Right atrium auricular region (tissue), 2 donors: ENCODE data around the gene SOX6. TPM values are rescaled to one million over a fixed set of nuclear protein-coding genes. Genes with fewer than 3 reads are reported as not detected.
"Not testable (repeated sequence)": the region's sequence is repeated elsewhere in the genome, so short reads cannot be mapped to it uniquely, and the experiment has no call there.

Experiments
- DNase-seq: peaks from one replicate; pipeline ENCODE4 v3.0.0-alpha.2; 2019; ENCODE audit warnings: low spot score
- H3K27ac ChIP-seq, 2 donors: fragments of 200-600 bp; sonication (generic); 1 replicate in 1 of 2; 2 replicates in 1 of 2; pipeline ENCODE4 v1.5.1; 2016 to 2019
- H3K27me3 ChIP-seq, 2 donors: fragments of 200-600 bp; sonication (generic); one replicate each; pipeline versions ENCODE4 v1.5.1 to v1.6.0; 2017 to 2019
- H3K36me3 ChIP-seq: fragments of 200-600 bp; sonication (generic); one replicate; pipeline ENCODE4 v1.5.1; 2016
- H3K4me1 ChIP-seq, 2 donors: fragments of 200-600 bp; sonication (generic); one replicate each; pipeline versions ENCODE4 v1.5.1 to v1.6.0; 2017 to 2019
- H3K4me3 ChIP-seq, 2 donors: fragments of 200-600 bp; sonication (generic); 1 replicate in 1 of 2; 2 replicates in 1 of 2; pipeline ENCODE4 v1.5.1; 2017 to 2019; ENCODE audit warnings: mild to moderate bottlenecking in 1 of 2, moderate library complexity in 1 of 2
- H3K9me3 ChIP-seq, 2 donors: fragments of 200-600 bp; sonication (generic); one replicate each; pipeline ENCODE4 v1.5.1; 2019
- CTCF ChIP-seq, 2 donors: fragments of 200-600 bp; sonication (generic); IDR thresholded peaks; one replicate each; pipeline ENCODE4 v1.5.1; 2019; ENCODE audit warnings: antibody characterized with exemption in 2 of 2
- total RNA-seq, 2 donors: library from RNA; depleted of rRNA; stranded (reverse); fragments of >200 nt; gene quantifications; one replicate each; pipeline ENCODE4 v1.1.0, GENCODE V29; 2016

Gene SOX6
- total RNA-seq, 2 donors from 2014 or later, result 13.5 to 14.3 TPM

DNA sequence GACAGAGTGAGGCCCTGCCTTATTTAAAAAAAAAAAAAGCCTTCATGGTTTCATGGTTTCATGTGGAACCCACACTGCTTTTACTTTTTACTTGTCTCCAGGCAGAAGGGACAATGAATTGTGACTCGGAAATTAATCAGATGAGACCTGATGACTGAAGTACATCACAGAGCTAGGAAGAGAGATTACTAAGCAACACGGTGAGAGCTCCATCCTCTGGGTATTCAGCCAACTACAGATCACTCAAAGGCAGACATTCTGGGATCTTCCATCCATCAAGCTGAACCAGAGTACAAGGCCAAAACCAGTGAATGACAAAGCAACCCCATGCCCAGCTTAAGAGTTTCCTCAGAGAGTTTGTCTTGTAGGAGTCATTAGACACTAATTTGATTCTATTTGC is 433.2 kb downstream of the SOX6 start:
- Histone ChIP-seq H3K27ac (no peak overlapping the region), H3K4me1 (peaks cover 0 to 6% of the 10 kb centered on the region in 2 donors), H3K4me3 (no peak overlapping the region), H3K36me3 (no peaks in the 10 kb centered on the region), H3K27me3 (no peaks in the 10 kb centered on the region), H3K9me3 (no peaks in the 10 kb centered on the region)
- DNase-seq, result no peak
- no peak for TF ChIP-seq CTCF (IDR thresholded peaks at IDR 0.05)

GRCh38 chr11:15922745-15923144 is 433.6 kb downstream of the SOX6 start:
- H3K9me3 ChIP-seq, H3K4me1 ChIP-seq, H3K36me3 ChIP-seq, H3K27ac ChIP-seq, H3K4me3 ChIP-seq, H3K27me3 ChIP-seq, DNase-seq: not testable (repeated sequence)

GRCh38 chr11:15920856-15921629 is 435.3 kb downstream of the SOX6 start:
- Histone ChIP-seq H3K4me3 (no peak overlapping the region), H3K27ac (peak overlapping the region in 1 of 2 donors; percentile 37), H3K4me1 (peaks cover 0 to 6% of the 10 kb centered on the region in 2 donors), H3K27me3 (no peaks in the 10 kb centered on the region), H3K36me3 (no peaks in the 10 kb centered on the region), H3K9me3 (no peaks in the 10 kb centered on the region)
- TF ChIP-seq CTCF (IDR thresholded peaks at IDR 0.05), result no peak
- DNase-seq, result no peak

DNA sequence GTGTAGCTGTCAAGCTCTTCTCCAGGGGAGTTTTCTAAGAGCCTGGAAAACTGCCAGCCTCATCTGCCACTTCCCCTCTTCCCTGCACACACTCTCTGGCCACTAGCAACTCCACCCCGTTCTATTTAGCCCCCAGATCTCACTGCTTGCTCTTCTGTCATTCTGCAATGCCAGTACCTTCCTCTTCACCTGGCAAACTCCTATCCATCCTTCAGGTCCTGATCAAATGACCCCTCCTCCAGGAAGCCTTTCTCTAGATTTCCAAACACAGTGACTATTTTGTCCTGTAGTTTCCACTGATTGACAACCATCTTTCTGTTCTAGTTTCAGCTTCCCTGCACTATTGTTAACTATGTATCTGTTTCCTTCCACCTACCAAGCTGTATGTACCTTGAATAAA is 437.7 kb downstream of the SOX6 start:
- Histone ChIP-seq H3K36me3 (no peaks in the 10 kb centered on the region), H3K27ac (no peak overlapping the region), H3K9me3 (no peaks in the 10 kb centered on the region), H3K4me3 (no peak overlapping the region), H3K27me3 (no peaks in the 10 kb centered on the region), H3K4me1 (peaks cover 0 to 14% of the 10 kb centered on the region in 2 donors)
- TF ChIP-seq CTCF (IDR thresholded peaks at IDR 0.05), result no peak
- no peak for DNase-seq

DNA sequence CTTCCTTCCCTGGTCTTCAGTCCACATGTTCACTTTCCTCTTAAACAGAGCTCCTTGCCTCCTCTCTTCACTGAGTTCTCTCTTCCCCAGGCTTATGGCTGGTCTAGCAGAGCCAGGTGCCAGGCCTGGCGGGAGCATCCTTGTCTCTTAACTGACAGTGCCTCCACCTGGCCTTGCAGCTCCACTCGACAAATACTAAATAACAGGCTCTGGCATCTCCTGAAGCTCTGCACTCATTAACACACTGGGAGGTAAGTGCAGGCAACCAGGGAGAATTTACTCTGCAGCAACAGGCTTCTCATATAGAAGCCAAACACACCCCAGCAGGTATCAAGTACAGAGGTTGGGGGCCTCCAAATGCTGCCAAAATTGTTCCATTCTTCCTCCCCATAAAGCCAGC is 438.1 kb downstream of the SOX6 start:
- no peak for TF ChIP-seq CTCF (IDR thresholded peaks at IDR 0.05)
- Histone ChIP-seq H3K27ac (no peak overlapping the region), H3K4me1 (peaks cover 0 to 17% of the 10 kb centered on the region in 2 donors), H3K36me3 (no peaks in the 10 kb centered on the region), H3K4me3 (no peak overlapping the region), H3K9me3 (no peaks in the 10 kb centered on the region), H3K27me3 (no peaks in the 10 kb centered on the region)
- DNase-seq, result no peak
